ENCODE measurements around the gene TEKT5. TPM values are rescaled to one million over a fixed set of nuclear protein-coding genes. Genes with fewer than 3 reads are reported as not detected.

Gene TEKT5
- total and polyA plus RNA-seq, 9 of the 15 experiments (the other 6 are each of a cell fraction or from before 2014, with no cell fraction given), result 0.10 to 0.19 TPM; not detected in 7

GRCh38 chr16:10741844-10742243, 47.1 kb upstream of the TEKT5 start:
- 30% methylated on average over 4 of the region's 4 CpGs for WGBS (ENCODE audit: insufficient coverage, low coverage, missing lambda C conversion rate)
- ChIA-PET CTCF (ENCODE audit: low intra/inter-chr PET ratio) (no interaction called here), POLR2A (interaction anchor here (0.6 to 0.8 kb wide), 3 partner anchors 13 to 108 kb away, joined by 3 to 4 read pairs (median 3); no protein-coding TSS in a partner anchor)
- Histone ChIP-seq H3K9me1 (ENCODE audit: control insufficient read depth, insufficient read depth, low read length) (no peaks in the 10 kb centered on the region), H3K4me2 (ENCODE audit: insufficient read depth, low read length) (peak overlapping the region; percentile 73), H3K36me3 (ENCODE audit: control insufficient read depth, insufficient read depth, low read length) (peaks cover 15% of the 10 kb centered on the region; the same call in 2 of the 3 replicates), H3K27ac (ENCODE audit: extremely low read depth, low read depth, low read length) (peak overlapping the region; percentile 62), H3K9me3 (replicated peaks; ENCODE audit: control insufficient read depth, insufficient read depth, low read depth, low read length) (no peaks in the 10 kb centered on the region), H3K9ac (ENCODE audit: insufficient read depth in 1 of 2, low read depth in 2 of 2, low read length in 2 of 2) (peak overlapping the region; percentile 33 to 84; a peak in 3 of 4 replicates), H3K4me3 (no peak overlapping the region), H4K20me1 (replicated peaks; ENCODE audit: control insufficient read depth, insufficient read depth, low read length) (no peaks in the 10 kb centered on the region), H3K27me3 (ENCODE audit: control insufficient read depth in 2 of 2, insufficient read depth in 2 of 2, low read length in 2 of 2) (no peaks in the 10 kb centered on the region), H3K4me1 (replicated peaks in 1 of 2; ENCODE audit: control insufficient read depth in 2 of 2, insufficient read depth in 2 of 2, low read length in 2 of 2) (peaks cover 32 to 42% of the 10 kb centered on the region in 2 experiments), H2AFZ (ENCODE audit: low read depth, low read length) (peak overlapping the region; percentile 75), H3K79me2 (ENCODE audit: control insufficient read depth, insufficient read depth, low read length) (peaks cover 9% of the 10 kb centered on the region; the same call in 2 of the 3 replicates)
- no TSS peak for BruUV-seq (replicated peaks)
- TF ChIP-seq RHOXF2B (CRISPR knock-in tag; conservative IDR thresholded peaks at IDR 0.05), result no peak
- no peak for TF ChIP-seq ZNF121 (CRISPR knock-in tag; conservative IDR thresholded peaks at IDR 0.05)
- TF ChIP-seq, protein P1, sequence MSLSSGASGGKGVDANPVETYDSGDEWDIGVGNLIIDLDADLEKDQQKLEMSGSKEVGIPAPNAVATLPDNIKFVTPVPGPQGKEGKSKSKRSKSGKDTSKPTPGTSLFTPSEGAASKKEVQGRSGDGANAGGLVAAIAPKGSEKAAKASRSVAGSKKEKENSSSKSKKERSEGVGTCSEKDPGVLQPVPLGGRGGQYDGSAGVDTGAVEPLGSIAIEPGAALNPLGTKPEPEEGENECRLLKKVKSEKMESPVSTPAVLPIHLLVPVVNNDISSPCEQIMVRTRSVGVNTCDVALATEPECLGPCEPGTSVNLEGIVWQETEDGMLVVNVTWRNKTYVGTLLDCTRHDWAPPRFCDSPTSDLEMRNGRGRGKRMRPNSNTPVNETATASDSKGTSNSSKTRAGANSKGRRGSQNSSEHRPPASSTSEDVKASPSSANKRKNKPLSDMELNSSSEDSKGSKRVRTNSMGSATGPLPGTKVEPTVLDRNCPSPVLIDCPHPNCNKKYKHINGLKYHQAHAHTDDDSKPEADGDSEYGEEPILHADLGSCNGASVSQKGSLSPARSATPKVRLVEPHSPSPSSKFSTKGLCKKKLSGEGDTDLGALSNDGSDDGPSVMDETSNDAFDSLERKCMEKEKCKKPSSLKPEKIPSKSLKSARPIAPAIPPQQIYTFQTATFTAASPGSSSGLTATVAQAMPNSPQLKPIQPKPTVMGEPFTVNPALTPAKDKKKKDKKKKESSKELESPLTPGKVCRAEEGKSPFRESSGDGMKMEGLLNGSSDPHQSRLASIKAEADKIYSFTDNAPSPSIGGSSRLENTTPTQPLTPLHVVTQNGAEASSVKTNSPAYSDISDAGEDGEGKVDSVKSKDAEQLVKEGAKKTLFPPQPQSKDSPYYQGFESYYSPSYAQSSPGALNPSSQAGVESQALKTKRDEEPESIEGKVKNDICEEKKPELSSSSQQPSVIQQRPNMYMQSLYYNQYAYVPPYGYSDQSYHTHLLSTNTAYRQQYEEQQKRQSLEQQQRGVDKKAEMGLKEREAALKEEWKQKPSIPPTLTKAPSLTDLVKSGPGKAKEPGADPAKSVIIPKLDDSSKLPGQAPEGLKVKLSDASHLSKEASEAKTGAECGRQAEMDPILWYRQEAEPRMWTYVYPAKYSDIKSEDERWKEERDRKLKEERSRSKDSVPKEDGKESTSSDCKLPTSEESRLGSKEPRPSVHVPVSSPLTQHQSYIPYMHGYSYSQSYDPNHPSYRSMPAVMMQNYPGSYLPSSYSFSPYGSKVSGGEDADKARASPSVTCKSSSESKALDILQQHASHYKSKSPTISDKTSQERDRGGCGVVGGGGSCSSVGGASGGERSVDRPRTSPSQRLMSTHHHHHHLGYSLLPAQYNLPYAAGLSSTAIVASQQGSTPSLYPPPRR (CRISPR knock-in tag; IDR thresholded peaks at IDR 0.05; ENCODE audit: borderline replicate concordance), result no peak
- TF ChIP-seq SMAD1 (IDR thresholded peaks at IDR 0.05; ENCODE audit: low read depth, low read length, partially characterized antibody), result no peak
- TF ChIP-seq HLTF (IDR thresholded peaks at IDR 0.05), result no peak
- 0 out of 2 replicates have a peak, but pooled peaks have one; percentile 38 for TF ChIP-seq ZEB2 (IDR thresholded peaks at IDR 0.05)
- 0 out of 2 replicates have a peak, but pooled peaks have one; percentile 30 for TF ChIP-seq ETV5 (CRISPR knock-in tag; IDR thresholded peaks at IDR 0.05; ENCODE audit: low read depth)
- no peak for TF ChIP-seq BHLHE40 (IDR thresholded peaks at IDR 0.05; ENCODE audit: low read length)
- peak; percentile 54; the same call in 1 of the 2 replicates for TF ChIP-seq SPI1 (IDR thresholded peaks at IDR 0.05; ENCODE audit: borderline replicate concordance, low read depth, low read length)
- peak; percentile 47 for TF ChIP-seq NFIC (IDR thresholded peaks at IDR 0.05)
- FAIRE-seq, result no peak
- in situ Hi-C loops (cut with MboI), result loop anchor here (5.0 kb wide), 1 partner anchor 490 kb away; no protein-coding TSS in a partner anchor
- peak in 1 of 4 experiments; percentile 27 for DNase-seq (ENCODE audit: extremely low read depth in 1 of 4, low spot score in 3 of 4)
- intact Hi-C loops (cut with micrococcal nuclease), result no loop called here
- ATAC-seq, result no peak
